GM23248 (cell line): ENCODE measurements around the gene VWA5B1.

Experiments
- EZH2 ChIP-seq: fragments of 200-600 bp; sonication (generic); IDR thresholded peaks from 2 replicates; pipeline ENCODE4 v1.6.1; 2018; ENCODE audit warnings: antibody characterized with exemption, mild to moderate bottlenecking; ENCODE audit not compliant: insufficient read depth, poor library complexity, severe bottlenecking
- EZH2phosphoT487 ChIP-seq: fragments of 200-600 bp; sonication (generic); IDR thresholded peaks from 2 replicates; pipeline ENCODE4 v1.6.1; 2018; ENCODE audit warnings: antibody characterized with exemption, moderate library complexity, mild to moderate bottlenecking, low read depth; ENCODE audit not compliant: insufficient read depth

DNA sequence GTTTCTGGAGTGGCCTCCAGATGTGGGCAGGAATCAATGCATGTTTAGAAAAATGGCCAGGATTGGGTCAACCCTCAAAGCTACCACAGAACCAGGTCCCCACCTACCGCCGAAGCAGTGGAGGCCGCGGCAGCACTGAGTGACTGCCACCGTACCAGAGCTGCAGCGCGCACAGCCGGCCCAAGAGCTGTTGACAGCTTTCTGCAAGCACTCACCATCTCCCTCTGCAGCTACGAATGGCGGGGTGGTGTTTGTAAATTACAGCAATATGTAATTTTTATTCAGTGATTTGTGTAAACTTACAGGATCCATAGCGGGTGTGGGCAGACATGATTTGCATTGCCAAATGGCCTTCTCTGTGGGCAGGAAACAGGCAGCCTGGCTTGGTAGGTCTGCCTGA, 98.9 kb downstream of the VWA5B1 start:
- no peak for TF ChIP-seq EZH2
- no peak for TF ChIP-seq EZH2phosphoT487
